VCaP (cell line): ENCODE results near the gene TANGO6.

Experiments used
- H3K27ac ChIP-seq: fragments of 450-650 bp; 2 replicates; pipeline ENCODE4 v1.5.1; 2017
- TF ChIP-seq, protein P1 (sequence below): fragments of 450-650 bp; conservative IDR thresholded peaks from 2 replicates; pipeline ENCODE4 v1.5.1; 2017; ENCODE audit warnings: mild to moderate bottlenecking, moderate library complexity

Gene TANGO6

DNA sequence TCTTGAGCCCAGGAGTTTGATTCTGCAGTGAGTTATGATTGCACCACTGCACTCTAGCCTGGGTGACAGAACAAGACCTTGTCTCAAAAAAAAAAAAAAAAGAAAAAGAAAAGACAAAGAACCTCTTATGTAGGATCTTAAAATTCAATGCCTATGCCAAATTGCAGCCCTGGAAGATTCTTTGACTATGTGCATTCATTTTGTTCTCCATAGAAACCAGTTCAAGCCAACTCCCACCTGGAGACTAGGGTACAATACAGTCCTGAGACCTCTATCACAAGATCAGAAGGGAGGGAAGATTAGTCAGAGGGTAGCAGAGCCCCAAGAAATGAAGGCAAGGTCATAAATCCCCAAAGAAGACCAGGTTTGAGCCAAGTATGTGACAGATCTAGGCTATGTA lies 171.5 kb downstream of the TANGO6 start:
- TF ChIP-seq, protein P1, sequence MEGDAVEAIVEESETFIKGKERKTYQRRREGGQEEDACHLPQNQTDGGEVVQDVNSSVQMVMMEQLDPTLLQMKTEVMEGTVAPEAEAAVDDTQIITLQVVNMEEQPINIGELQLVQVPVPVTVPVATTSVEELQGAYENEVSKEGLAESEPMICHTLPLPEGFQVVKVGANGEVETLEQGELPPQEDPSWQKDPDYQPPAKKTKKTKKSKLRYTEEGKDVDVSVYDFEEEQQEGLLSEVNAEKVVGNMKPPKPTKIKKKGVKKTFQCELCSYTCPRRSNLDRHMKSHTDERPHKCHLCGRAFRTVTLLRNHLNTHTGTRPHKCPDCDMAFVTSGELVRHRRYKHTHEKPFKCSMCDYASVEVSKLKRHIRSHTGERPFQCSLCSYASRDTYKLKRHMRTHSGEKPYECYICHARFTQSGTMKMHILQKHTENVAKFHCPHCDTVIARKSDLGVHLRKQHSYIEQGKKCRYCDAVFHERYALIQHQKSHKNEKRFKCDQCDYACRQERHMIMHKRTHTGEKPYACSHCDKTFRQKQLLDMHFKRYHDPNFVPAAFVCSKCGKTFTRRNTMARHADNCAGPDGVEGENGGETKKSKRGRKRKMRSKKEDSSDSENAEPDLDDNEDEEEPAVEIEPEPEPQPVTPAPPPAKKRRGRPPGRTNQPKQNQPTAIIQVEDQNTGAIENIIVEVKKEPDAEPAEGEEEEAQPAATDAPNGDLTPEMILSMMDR, result no peak

DNA sequence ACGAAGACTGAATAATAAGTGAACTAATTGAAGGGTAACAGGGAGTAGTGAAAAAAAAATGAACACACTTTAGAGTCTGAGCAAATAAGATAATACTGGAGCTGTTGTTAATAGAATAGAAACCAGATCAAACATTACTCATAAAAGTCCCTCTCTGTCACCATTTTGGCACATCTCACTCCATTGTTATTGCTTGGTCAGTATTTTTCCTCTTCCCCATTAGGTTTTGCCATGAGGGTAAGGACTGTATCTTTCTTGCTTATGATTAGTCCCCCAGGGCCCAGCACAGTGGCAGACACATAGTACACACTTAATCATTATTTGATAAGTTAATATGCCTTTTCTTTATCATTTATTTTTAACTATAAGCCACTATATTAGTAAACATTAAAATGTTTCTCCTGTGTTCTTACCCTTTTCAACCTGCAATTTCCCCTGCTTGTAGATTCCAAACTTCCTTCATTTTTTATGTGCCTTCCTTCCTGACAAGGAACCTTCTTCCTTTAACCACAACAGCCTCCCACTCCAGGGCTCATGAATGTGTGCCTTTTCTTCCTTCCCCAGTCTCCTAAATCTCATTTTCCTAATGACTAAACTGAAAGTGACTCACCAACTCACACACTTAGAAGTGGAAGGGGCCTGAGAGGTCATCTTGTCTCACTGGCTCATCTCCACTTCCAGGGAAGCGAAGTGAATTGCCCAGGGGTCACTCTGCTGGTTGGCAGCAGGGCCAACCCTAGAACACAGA lies 173.9 kb downstream of the TANGO6 start:
- TF ChIP-seq, protein P1, result no peak
- H3K27ac ChIP-seq, result no peak overlapping the region

More for the DNA sequence above, 171.5 kb downstream of the TANGO6 start:
- H3K27ac ChIP-seq, result no peak overlapping the region

DNA sequence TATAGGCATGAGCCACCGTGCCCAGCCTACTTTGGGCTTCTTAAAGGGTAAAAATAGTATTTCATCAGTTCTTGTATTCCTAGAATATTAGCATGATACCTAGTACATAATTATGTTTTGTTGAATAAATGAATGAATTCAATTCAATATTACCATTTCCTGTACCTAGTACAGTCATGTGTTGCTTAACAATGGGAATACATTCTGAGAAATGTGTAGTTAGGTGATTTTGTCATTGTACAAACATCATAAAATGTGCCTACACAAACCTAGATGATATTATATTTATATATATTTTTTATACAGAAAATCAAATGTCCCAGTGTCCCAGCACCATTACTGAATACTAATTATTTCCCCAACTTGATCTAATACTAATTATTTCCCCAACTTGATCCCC lies 176.5 kb downstream of the TANGO6 start:
- TF ChIP-seq, protein P1, result no peak
- no peak overlapping the region for H3K27ac ChIP-seq

DNA sequence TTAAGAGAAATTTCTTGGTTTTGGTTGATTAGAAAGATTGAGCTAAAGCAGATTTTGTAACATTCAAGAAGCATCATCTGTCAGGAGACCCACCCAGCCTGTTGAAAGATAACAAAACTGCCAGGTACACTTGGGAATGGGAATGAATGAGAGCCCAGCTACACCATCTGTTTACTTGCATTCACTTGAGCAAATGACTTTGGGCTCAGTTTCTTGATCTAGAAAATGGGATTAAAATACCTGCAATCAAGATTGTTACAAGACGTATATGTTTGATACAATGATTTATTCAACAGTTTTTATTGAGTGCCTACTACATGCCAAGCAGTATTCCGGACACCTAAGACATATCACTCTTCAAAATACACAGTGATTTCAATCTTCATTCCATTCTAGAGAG lies 185.8 kb downstream of the TANGO6 start:
- TF ChIP-seq, protein P1, result no peak
- no peak overlapping the region for H3K27ac ChIP-seq

DNA sequence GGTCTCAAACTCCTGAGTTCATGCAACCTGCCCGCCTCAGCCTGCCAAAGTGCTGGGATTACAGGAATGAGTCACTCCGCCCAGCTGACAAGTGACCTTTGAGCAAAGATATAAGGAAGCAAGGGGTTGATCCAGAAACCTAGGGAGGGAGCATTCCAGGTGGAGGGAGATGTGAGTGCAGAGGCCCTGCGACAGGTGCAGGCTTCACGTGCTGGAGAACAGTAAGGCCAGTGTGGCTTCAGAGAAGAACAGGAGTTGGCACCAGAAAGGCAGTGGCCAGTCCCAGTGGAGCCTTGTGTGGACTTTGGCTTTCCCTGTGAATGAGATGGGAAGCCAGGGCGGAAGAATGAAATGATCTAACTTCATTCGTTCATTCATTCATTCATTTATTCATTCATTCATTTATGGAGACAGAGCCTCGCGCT lies 188.6 kb downstream of the TANGO6 start:
- H3K27ac ChIP-seq, result no peak overlapping the region
- TF ChIP-seq, protein P1, result no peak

DNA sequence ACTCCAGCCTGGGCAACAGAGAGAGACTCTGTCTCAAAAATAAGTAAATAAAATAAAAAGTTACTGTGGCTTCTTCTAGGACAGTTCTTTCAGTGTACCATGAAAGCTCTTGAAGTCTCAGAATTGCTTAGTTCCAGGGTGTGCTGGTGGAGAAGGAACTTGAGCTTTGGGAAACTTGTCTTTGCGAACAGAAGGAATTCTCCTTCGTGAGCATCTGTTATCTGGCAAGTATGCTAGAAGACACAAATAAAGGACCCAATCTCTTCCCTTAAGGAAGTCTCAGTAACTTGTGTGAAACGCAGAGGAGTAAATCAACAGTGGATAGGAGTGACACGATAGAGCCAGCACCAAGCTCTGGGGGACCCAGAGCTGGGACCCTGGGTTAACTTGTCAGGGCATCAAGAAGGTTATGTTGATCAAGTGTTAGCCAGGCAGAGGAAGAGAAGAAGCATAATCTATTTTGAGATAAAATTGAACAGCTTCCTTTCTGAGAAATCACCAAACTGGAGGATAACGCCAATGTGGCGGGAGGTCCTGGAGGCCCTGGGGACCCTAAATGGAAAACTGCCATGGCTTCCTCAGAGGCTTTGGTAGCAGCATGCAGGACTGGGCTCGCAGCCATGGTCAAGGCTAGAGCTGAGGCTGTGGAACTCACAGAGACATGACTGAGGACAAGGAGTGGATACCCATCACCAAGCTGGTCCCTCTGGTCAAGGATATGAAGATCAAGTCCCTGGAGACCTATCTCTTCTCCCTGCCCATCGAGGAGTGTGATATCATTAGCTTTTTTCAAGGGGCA lies 190.0 kb downstream of the TANGO6 start:
- H3K27ac ChIP-seq, result no peak overlapping the region
- TF ChIP-seq, protein P1, result no peak

DNA sequence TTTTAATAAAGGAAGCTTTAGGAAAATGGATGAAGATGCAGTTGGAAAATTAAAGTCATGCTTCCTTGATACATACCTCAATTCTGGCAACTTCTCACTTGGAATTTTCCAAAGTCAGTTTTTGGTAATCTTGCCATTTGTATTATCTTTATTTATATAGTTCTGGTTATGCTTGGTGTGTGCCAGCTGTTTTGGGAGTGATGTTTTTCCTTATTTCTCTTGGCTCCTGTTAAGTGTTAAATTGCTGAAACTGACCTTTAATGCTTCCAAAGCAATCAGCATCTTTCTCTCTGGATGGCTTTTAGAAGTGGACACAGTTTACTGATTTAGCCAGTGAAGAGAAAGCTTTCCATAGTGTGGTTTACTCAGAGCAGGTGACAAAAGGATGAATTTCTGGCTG lies 192.0 kb downstream of the TANGO6 start:
- no peak overlapping the region for H3K27ac ChIP-seq
- TF ChIP-seq, protein P1, result no peak
